ENCODE measurements around the gene PTPRN2. TPM values are rescaled to one million over a fixed set of nuclear protein-coding genes. Genes with fewer than 3 reads are reported as not detected.

Gene PTPRN2
- total and polyA plus RNA-seq, 2 of the 13 experiments (the other 11 are each of a cell fraction or from before 2014, with no cell fraction given), result 2.5 to 24.2 TPM

DNA sequence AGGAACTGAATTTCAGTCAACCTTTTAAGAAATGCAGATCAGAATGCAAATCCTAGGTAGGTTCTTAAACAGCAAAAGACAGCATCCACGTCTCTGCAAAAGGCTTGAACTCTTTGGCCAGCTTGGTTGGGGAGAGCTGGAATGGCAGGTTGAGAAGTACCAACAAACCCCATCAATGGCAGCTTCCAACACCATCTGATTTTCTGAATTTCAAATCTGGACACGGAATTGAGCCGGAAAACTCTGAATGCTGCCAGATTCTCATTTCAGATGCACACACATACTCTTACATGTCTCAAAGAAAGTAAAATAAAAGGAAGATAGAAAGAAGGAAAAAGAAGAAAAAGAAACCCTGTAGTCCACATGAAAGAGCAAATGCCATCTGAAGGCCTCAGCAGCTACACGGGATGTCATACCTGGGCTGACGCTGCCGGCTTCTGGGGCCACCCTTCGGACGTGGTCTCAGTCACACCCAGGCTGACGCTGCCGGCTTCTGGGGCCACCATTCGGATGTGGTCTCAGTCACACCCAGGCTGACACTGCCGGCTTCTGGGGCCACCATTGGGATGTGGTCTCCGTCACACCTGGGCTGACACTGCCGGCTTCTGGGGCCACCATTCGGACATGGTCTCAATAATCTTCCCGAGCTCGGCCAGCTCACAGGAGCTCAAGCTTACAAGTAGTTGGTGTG, 165.3 kb downstream of the PTPRN2 start:
- Histone ChIP-seq H3K4me3 (replicated peaks in 1 of 3; ENCODE audit: insufficient read depth in 1 of 3, low read depth in 2 of 3, low read length in 3 of 3) (no peak overlapping the region), H3K4me1 (ENCODE audit: insufficient read depth, low read length) (0 out of 2 replicates have a peak, but pooled peaks cover 10% of the 10 kb centered on the region), H3K27ac (ENCODE audit: extremely low read length, insufficient read depth, low read length) (no peak overlapping the region), H2AFZ (ENCODE audit: low read length) (no peak overlapping the region), H3K9ac (ENCODE audit: insufficient read depth, low read depth, low read length) (no peak overlapping the region), H3K79me2 (ENCODE audit: insufficient read depth, low read length) (no peaks in the 10 kb centered on the region), H3K27me3 (ENCODE audit: control insufficient read depth in 1 of 2, insufficient read depth in 2 of 2, low read length in 2 of 2) (no peaks in the 10 kb centered on the region), H3K9me3 (ENCODE audit: low read length) (no peaks in the 10 kb centered on the region), H3K36me3 (replicated peaks in 1 of 2; ENCODE audit: control insufficient read depth in 1 of 2, insufficient read depth in 2 of 2, low read length in 2 of 2) (no peaks in the 10 kb centered on the region; a peak in 1 of 5 replicates), H3K4me2 (ENCODE audit: low read depth, low read length) (no peak overlapping the region), H4K20me1 (ENCODE audit: insufficient read depth, low read length) (peaks cover 24% of the 10 kb centered on the region; the same call in 1 of the 2 replicates)
- no TSS peak for BruUV-seq (replicated peaks)
- POLR2A ChIA-PET, result no interaction called here
- FAIRE-seq, result no peak
- DNase-seq (ENCODE audit: low spot score), result no peak
- intact Hi-C loops (cut with micrococcal nuclease; ENCODE audit: unreplicated experiment), result no loop called here
- in situ Hi-C loops (cut with HindIII; ENCODE audit: extremely low pct_ligation_motif_present, low pct_unique_long_range_greater_than_20kb), result no loop called here
- ATAC-seq, result no peak
- no peak for TF ChIP-seq PRDM4 (CRISPR knock-in tag; IDR thresholded peaks at IDR 0.05; ENCODE audit: borderline replicate concordance)
- no peak for TF ChIP-seq SCMH1 (CRISPR knock-in tag; IDR thresholded peaks at IDR 0.05; ENCODE audit: borderline replicate concordance)
- no peak for TF ChIP-seq NFYB (CRISPR knock-in tag; IDR thresholded peaks at IDR 0.05)
- no peak for TF ChIP-seq GABPB1 (CRISPR knock-in tag; IDR thresholded peaks at IDR 0.05)
- TF ChIP-seq ZNF543 (CRISPR knock-in tag; IDR thresholded peaks at IDR 0.05), result no peak
- no peak for TF ChIP-seq MEIS2 (CRISPR knock-in tag; IDR thresholded peaks at IDR 0.05)
- TF ChIP-seq ZNF670 (CRISPR knock-in tag; IDR thresholded peaks at IDR 0.05; ENCODE audit: borderline replicate concordance), result no peak
- TF ChIP-seq ZKSCAN1 (IDR thresholded peaks at IDR 0.05; ENCODE audit: low read length), result no peak
- TF ChIP-seq ZNF337 (CRISPR knock-in tag; IDR thresholded peaks at IDR 0.05; ENCODE audit: borderline replicate concordance, low read depth), result no peak
- no peak for TF ChIP-seq ARHGAP35 (CRISPR knock-in tag; IDR thresholded peaks at IDR 0.05; ENCODE audit: borderline replicate concordance)
- no peak for TF ChIP-seq KMT2A (CRISPR knock-in tag; IDR thresholded peaks at IDR 0.05)
- no peak for TF ChIP-seq ZNF432 (CRISPR knock-in tag; IDR thresholded peaks at IDR 0.05; ENCODE audit: borderline replicate concordance)
- no peak for TF ChIP-seq ELF4 (CRISPR knock-in tag; IDR thresholded peaks at IDR 0.05; ENCODE audit: borderline replicate concordance)
- no peak for TF ChIP-seq HIVEP1 (CRISPR knock-in tag; IDR thresholded peaks at IDR 0.05)
- TF ChIP-seq ZFP41 (CRISPR knock-in tag; IDR thresholded peaks at IDR 0.05; ENCODE audit: borderline replicate concordance), result no peak
- CTCF ChIA-PET (ENCODE audit: low intra/inter-chr PET ratio, low total read pairs), result no interaction called here
- 94% methylated on average over 10 of the region's 17 CpGs for WGBS (ENCODE audit: low lambda C conversion rate)
